Stimulated activated CD4-positive, alpha-beta T cell treated with anti-CD3 and anti-CD28 coated beads, Interleukin-15, amount 100 ng/mL, for 24 hours (primary cell): ENCODE data around the gene FGFBP1.
A peak's percentile ranks its signal among the peaks of the same experiment; 100 is the strongest.

Experiments
- DNase-seq: peaks from one replicate; pipeline ENCODE4 v3.0.0-alpha.2; 2020

The FGFBP1 gene

GRCh38 chr4:15910155-15910940 is 28.2 kb downstream of the FGFBP1 start:
- no peak for DNase-seq

DNA sequence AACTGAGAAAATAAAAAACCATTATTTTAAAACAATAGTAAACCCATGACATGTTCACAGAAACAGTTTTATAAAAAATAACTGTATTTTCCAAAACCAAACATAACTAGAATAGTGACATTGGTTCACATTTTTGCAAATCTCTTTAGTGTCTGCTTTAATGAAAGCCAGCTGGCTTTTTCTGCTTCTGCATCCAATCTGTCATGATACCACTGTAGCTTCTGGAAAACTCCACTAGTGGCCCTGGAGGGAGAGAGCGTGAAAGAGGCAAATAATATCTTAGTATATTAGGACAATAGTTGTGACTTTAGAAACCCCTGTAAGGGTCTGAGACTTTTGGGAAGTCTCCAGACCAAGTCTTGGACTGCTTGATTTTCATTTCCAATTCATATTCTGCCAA is 31.1 kb downstream of the FGFBP1 start:
- no peak for DNase-seq

DNA sequence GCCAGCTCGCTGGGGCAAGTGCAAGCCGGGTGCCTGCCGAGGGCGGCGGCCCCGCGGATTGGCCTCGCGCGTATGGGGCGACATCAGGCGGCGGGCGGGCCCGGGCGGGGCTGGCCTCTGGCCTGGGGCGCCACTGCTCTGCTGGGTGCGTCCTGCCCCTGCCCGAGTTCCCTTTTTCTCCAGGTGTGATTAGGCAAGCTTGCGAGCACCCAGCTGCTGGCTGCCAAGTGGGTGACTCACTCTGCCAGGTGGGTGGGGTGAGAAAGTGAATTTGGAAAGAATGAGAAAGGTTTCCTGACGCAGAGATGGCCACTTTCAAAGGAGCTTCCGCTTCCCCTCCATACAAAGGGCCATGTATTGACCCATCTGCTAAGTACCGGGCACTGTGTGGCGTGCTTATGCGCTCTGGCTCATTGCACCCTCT is 32.5 kb downstream of the FGFBP1 start:
- peak; percentile 38 for DNase-seq

- DNase-seq, result no peak
These were observed 35.8 kb downstream of the FGFBP1 start for GRCh38 chr4:15902746-15903145.

GRCh38 chr4:15901998-15902397 is 36.5 kb downstream of the FGFBP1 start:
- no peak for DNase-seq

DNA sequence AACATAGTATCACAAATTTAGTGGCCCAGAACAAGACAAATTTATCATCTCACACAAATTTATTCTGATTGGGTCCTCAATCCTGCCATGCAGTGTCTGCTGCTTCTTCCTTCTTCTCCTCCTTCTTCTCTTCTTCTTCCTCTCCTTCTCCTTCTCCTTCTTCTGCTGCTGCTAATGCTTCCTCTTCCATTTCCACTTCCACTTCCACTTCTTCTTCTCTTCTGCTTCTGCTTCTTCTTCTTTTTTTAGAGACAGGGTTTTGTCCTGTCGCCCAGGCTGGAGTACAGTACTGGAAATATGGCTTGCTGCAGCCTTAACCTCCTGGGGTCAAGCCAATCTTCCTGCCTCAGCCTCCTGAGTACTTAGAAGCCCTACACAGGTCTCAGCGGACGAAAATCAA is 37.5 kb downstream of the FGFBP1 start:
- no peak for DNase-seq

DNA sequence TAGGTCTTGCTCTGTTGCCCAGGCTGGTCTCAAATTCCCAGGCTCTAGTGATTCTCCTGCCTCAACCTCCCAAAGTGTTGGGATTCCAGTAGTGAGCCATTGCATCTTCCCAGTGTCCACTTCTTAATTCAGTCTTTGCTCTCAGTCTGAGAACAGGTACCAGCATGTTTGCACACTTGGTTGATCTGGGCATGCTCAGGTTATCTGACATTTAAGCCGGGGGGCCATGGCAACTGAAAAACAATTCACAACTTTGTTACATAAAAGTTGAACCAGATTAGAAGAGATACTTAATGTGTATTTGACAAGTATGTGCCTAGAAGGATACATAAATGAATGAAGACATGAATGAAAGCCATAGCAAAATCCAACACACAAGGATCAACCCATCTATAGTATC is 39.0 kb downstream of the FGFBP1 start:
- DNase-seq, result no peak

- DNase-seq, result no peak
These were observed 39.6 kb downstream of the FGFBP1 start for GRCh38 chr4:15898902-15899301.

DNA sequence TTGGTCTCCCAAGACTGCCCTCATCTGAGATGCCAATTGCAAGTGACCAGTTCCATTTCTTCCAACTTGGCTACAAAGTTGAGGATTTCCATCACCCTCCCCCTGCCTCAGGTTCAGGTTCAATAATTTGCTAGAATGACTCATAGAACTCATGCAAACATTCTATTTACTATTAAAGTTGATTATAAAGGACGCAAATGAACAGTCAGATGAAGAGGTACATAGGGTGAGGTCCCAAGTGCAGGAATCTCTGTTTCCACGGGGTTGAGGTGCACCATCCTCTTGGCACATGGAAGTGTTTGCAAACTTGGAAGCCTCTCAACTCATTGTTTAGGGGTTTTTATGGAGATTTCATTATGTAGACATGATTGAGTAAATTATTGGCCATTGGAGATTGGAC is 41.0 kb downstream of the FGFBP1 start:
- DNase-seq, result no peak

- no peak for DNase-seq
These were observed 43.3 kb downstream of the FGFBP1 start for GRCh38 chr4:15894921-15895916.

DNA sequence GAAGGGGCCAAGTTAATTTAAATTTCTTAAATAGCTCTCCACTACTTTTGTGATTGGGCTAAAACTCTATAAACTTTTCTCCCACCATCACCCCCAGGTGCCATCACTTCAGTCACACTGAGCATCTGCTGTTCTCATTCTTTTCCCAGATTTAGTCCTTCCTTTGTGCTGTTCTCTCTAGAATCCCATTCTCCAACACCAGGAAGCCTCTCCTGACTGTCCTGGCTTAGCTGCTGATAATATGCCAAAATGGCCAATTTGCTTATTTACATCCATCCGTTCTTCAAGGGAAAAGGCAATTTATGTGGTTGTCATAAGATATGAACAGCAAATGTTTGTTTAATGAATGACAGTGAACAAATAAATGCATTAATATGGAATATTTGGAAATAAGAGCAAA is 44.1 kb downstream of the FGFBP1 start:
- DNase-seq, result no peak

- no peak for DNase-seq
These were observed 44.6 kb downstream of the FGFBP1 start for GRCh38 chr4:15893962-15894361.

DNA sequence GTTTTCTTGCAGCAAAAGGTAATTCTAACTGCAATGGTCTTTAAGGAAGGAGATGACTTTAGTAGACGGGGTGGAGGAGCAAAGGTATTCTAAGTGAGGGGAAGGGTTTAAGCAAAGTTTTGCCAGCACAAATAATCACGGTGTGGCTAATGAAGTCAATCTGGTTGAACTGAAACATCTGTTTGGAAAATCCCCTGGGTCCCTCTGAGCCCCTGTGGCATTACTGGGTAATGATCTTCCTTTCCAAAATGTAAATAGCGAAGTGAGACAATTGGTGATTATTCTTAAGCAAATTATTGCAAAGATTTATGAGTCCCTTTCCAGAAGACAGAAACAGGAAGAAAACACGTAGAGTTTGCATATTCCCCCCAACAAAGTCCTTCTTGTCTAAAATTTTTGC is 47.2 kb downstream of the FGFBP1 start:
- DNase-seq, result no peak

DNA sequence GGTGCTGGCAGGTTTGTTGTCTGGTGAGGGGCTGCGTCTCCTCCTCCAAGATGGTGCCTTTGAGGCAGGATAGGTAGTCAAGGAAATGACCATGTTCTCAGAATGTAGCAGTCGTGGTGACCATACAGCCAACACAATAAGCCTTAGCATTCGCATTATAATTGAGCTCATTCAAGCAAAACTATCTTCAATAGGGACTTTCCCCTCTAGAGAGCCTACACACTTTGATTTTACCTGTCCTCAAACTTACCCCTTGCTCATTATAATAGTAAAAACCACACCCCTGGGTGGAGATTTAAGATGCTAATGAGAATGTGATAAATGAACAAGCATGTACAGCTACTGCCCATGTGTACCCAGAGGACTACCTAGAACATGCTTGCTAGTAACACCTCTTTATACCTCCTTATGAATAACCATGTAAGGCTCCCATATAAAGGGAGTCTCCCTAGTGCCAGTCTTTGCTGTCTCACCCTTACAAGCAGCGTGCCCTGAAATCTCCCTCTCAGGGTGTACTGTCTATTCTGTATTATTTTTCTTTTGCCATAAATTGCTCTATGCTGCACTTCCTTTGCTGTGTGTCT is 48.2 kb downstream of the FGFBP1 start:
- no peak for DNase-seq

- peak; percentile 10 for DNase-seq
These were observed 50.0 kb downstream of the FGFBP1 start for GRCh38 chr4:15888515-15888914.
